Measurements from ENCODE around the gene AKT2. TPM values are rescaled to one million over a fixed set of nuclear protein-coding genes. Genes with fewer than 3 reads are reported as not detected.
"Not testable (repeated sequence)": the region's sequence is repeated elsewhere in the genome, so short reads cannot be mapped to it uniquely, and the experiment has no call there.

The AKT2 gene
- total and polyA plus RNA-seq, 9 donors = 120 to 223 (median 175) TPM

DNA sequence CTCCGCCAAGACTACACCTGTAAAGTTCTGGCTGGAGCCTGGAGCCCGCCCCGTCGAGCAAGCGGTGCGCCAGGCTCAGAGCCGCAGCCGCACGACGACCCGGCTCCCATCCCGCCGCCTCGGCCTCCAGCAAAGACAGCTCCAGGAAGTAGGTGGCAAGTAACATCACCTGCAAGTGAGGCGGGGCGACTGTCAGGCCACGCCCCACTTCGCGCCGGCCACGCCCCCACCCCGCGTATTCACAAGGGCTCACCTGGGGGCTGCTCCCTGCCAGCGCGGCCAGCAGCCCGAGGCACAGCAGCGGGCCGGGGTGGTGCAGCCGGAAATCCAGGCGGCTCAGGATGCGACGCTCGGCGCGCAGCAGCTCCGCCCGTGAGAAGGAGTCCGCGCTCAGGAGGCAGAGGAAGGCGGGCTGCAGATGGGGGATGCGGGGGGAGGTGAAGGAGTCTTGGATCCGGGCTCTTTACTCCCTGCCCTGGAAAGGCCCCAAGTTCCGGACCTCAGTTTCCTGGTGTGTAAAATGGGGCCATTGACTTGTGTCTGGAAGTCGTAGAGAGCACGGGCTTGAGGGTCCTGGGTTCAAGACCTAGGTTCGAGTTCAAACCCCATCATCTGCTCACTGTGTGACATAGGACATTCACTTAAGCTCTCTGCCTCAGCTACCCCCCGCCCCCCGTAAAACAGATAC, 61.9 kb downstream of the AKT2 start:
- Histone ChIP-seq H3K36me3 (ENCODE audit: control insufficient read depth, insufficient read depth, low read length) (no peaks in the 10 kb centered on the region), H3K27me3 (ENCODE audit: control insufficient read depth, insufficient read depth, low read length) (peaks cover 73% of the 10 kb centered on the region), H3K4me1 (ENCODE audit: control insufficient read depth, insufficient read depth, low read length) (peaks cover 15% of the 10 kb centered on the region), H3K9me3 (replicated peaks; ENCODE audit: control insufficient read depth, low read depth, low read length) (no peaks in the 10 kb centered on the region), H3K27ac (ENCODE audit: low read length) (no peak overlapping the region), H3K4me3 (ENCODE audit: low read length) (no peak overlapping the region)
- no peak for DNase-seq
- 15% methylated on average over 42 of the region's 48 CpGs for WGBS (ENCODE audit: insufficient coverage)

DNA sequence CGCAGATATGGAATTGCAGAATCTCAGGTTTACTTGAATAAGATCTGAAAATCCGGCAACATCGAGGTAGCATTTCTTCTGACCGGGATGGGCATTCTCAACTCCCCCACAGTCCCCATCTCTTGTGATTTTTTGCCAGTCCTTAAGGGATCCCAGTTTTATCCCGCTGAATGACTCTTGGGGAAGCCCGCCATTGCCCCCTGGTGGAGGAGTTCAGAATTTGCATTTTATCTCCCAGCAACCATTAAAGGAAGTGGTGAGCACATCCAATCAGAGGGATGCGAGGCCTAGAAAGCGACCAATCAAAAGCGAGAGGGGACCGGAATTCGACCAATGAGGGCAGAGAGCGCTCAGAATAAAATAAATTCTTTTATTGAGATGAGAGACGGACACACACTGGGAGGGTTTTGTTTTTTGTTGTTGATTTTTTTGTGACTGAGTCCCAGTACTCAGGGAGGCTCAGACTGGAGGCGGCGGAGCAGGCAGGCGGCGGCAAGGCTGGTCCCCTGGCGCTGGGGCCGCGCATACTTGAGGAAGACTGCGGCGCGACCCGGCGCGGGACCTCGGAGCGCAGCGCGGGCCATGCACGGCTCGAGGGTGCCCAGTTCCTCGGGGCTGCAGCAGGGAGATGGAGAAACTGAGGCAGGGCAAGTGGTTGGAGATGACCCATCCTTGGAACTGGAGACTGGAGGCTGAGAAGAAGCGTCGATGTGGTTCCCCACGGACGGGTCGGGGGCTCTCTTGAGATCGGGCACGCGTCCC, 63.1 kb downstream of the AKT2 start:
- DNase-seq = peak; percentile 93
- Histone ChIP-seq H3K27ac (ENCODE audit: low read length) (no peak overlapping the region), H3K4me1 (ENCODE audit: control insufficient read depth, insufficient read depth, low read length) (peaks cover 15% of the 10 kb centered on the region), H3K27me3 (ENCODE audit: control insufficient read depth, insufficient read depth, low read length) (peaks cover 74% of the 10 kb centered on the region), H3K4me3 (ENCODE audit: low read length) (no peak overlapping the region), H3K36me3 (ENCODE audit: control insufficient read depth, insufficient read depth, low read length) (no peaks in the 10 kb centered on the region), H3K9me3 (replicated peaks; ENCODE audit: control insufficient read depth, low read depth, low read length) (no peaks in the 10 kb centered on the region)
- 55% methylated on average over 35 of the region's 41 CpGs for WGBS (ENCODE audit: insufficient coverage)

DNA sequence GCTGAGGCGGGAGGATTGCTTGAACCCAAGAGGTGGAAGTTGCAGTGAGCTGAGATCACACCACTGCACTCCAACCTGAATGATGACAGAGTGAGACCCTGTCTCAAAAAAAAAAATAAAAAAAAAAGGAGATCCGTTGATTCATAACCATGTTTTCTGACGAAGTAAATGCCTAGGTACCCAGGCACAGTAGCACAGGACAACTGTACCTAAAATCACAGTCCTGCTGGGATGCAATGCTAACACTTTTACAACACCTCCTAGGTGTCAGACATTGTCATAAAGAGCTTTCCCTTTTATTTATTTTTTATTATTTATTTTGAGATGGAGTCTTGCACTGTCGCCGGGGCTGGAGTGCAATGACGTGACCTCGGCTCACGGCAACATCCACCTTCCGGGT, 64.5 kb downstream of the AKT2 start:
- H3K27me3 ChIP-seq (ENCODE audit: control insufficient read depth, insufficient read depth, low read length) = peaks cover 74% of the 10 kb centered on the region
- no peak overlapping the region for H3K4me3 ChIP-seq (ENCODE audit: low read length)
- no peak for DNase-seq
- 100% methylated on average over 1 of the region's 9 CpGs for WGBS (ENCODE audit: insufficient coverage)
- peaks cover 4% of the 10 kb centered on the region for H3K4me1 ChIP-seq (ENCODE audit: control insufficient read depth, insufficient read depth, low read length)
- no peaks in the 10 kb centered on the region for H3K36me3 ChIP-seq (ENCODE audit: control insufficient read depth, insufficient read depth, low read length)
- no peaks in the 10 kb centered on the region for H3K9me3 ChIP-seq (replicated peaks; ENCODE audit: control insufficient read depth, low read depth, low read length)
- no peak overlapping the region for H3K27ac ChIP-seq (ENCODE audit: low read length)

DNA sequence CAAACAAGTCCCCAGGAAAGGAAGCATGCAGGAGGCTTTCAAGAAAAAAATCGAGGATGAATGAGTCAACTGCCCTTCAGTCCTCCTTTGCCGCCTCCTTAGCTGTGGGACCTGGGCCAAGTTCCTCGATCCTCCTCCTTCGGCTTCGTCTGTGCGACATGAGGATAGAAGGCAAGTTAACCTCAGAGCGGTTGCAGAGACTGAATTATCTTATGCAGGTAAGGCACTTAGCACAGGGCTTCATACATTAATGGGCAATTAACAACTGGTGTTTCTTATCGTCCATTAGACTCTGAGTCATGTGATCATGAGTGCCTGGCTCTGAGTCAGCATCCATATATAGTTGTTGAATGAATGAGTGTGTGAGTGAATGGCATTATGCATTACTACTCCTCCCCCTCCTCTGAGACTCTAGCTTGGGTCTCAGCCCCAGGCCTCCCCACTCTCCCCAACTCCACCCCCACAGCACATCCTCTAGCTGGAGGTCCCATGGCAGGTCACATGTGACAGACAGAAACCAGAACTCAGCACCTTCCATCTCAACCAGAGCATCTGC, 65.3 kb downstream of the AKT2 start:
- 13% methylated on average over 3 of the region's 8 CpGs for WGBS (ENCODE audit: insufficient coverage)
- H3K4me1 ChIP-seq (ENCODE audit: control insufficient read depth, insufficient read depth, low read length) = no peaks in the 10 kb centered on the region
- peaks cover 71% of the 10 kb centered on the region for H3K27me3 ChIP-seq (ENCODE audit: control insufficient read depth, insufficient read depth, low read length)
- DNase-seq = no peak
- no peak overlapping the region for H3K27ac ChIP-seq (ENCODE audit: low read length)
- no peaks in the 10 kb centered on the region for H3K36me3 ChIP-seq (ENCODE audit: control insufficient read depth, insufficient read depth, low read length)
- no peak overlapping the region for H3K4me3 ChIP-seq (ENCODE audit: low read length)
- H3K9me3 ChIP-seq (replicated peaks; ENCODE audit: control insufficient read depth, low read depth, low read length) = no peaks in the 10 kb centered on the region

DNA sequence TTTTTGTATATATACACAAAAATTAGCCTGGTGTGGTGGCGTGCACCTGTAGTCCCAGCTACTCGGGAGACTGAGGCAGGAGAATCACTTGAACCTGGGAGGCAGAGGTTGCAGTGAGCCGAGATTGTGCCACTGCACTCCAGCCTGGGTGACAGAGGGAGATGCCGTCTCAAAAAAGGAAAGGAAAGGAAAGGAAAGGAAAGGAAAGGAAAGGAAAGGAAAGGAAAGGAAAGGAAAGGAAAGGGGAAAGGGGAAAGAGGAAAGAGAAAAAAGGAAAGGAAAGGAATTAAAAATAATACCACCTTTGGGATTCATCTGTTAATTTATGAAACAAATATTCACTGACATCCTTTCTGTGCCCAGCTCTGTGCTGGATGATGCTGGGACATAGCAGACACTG, 66.1 kb downstream of the AKT2 start:
- not testable (repeated sequence) for DNase-seq; H3K4me1 ChIP-seq (ENCODE audit: control insufficient read depth, insufficient read depth, low read length); H3K9me3 ChIP-seq (replicated peaks; ENCODE audit: control insufficient read depth, low read depth, low read length); H3K27ac ChIP-seq (ENCODE audit: low read length); H3K4me3 ChIP-seq (ENCODE audit: low read length); H3K36me3 ChIP-seq (ENCODE audit: control insufficient read depth, insufficient read depth, low read length)
- 85% methylated on average over 2 of the region's 4 CpGs for WGBS (ENCODE audit: insufficient coverage)
- peaks cover 64% of the 10 kb centered on the region for H3K27me3 ChIP-seq (ENCODE audit: control insufficient read depth, insufficient read depth, low read length)

DNA sequence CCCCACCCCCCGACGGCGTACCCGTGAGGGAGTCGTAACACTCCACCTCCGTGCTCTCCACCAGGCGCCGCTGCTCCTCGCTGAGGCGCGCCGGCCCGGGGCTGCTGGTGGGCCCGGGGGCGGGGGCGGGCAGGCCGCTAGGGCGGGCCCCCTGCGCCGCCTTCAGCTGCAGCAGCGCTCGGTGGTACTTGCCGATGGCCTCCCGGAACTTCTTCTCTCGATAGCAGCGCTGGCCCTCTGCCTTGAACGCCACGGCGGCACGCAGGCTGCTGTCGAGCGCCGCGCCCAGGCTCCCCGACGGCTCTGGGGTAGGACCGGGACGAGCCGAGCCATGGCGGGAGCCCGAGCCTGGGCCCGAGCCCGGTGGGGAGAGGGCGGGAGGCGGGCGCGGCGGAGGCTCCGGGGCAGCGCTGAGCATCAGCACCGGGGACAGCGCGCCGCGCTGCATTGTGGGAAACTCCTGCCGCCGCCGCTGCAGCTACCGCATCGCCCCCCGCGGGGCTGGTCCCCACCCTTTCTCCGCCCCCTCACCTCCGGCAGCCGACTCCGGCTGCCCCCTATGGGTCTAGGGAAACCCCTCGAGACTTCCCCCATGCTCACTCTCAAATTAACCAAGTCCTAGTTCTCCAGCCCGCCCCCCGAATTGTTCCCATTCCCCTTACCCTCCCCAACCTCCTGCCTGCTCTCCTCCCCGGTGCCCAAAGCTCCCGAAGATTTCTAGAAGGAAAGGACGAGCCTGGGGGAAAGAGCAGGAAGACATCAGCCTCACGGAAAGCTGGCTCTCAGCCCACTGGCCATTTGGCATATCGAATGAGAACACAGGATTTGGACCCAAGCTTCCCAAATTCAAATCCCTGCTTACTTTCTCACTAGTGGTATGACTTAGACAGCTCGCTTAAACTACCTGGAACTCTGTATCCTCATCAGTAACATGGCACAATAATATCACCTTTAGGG, 66.9 kb downstream of the AKT2 start, which contains the start of gene TTC9B:
Gene TTC9B (minus strand): TSS at position 451 of the 957 bp plus-strand sequence. CDS start 3 bp downstream, at position 448.
- WGBS (ENCODE audit: insufficient coverage) = 2% methylated on average over 65 of the region's 75 CpGs
- peak; percentile 39 for DNase-seq
- H3K27ac ChIP-seq (ENCODE audit: low read length) = no peak within 1 kb of the TSS
- no peaks in the 10 kb centered on the region for H3K9me3 ChIP-seq (replicated peaks; ENCODE audit: control insufficient read depth, low read depth, low read length)
- no peaks in the 10 kb centered on the region for H3K36me3 ChIP-seq (ENCODE audit: control insufficient read depth, insufficient read depth, low read length)
- no peaks in the 10 kb centered on the region for H3K4me1 ChIP-seq (ENCODE audit: control insufficient read depth, insufficient read depth, low read length)
- no peak within 1 kb of the TSS for H3K4me3 ChIP-seq (ENCODE audit: low read length)
- H3K27me3 ChIP-seq (ENCODE audit: control insufficient read depth, insufficient read depth, low read length) = peaks cover 56% of the 10 kb centered on the region

DNA sequence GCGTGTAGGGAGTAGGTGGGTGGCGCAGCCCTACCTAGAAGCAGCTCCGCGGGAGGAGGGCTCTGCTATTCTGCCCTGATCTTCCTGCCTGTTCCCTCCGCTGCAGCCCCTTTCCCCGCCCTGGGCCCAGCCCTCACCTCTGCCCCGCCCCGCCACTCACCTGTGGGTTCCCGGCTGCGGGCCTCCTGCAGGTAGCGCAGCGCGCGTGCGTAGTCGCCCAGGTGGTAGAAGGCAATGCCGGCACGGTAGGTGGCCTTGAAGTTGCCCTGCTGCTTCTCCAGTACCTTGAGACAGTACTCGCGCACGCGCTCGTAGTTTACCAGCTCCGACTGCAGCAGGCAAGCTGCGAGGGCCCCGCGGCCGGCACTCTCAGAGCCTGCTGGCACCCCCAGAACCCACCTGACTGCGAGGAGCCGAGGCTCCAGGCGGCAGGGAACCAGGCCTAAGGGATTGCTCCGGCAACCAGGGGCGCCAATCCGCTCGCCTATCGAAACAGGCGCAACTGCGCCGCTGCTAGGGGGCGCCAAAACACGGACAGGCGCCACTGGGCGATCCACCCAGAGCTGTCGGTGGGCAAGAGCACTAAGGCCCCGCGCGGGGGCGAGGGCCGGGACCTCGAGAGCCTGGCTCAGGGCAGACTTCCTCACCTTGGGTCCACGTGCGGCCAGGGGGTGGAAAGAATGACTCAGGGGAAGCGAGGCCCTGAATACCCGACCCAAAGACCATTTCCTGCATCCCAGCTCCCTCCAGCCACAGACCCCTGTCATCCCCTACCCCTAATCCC, 67.9 kb downstream of the AKT2 start:
- Histone ChIP-seq H3K27me3 (ENCODE audit: control insufficient read depth, insufficient read depth, low read length) (peaks cover 49% of the 10 kb centered on the region), H3K36me3 (ENCODE audit: control insufficient read depth, insufficient read depth, low read length) (peaks cover 1% of the 10 kb centered on the region), H3K4me1 (ENCODE audit: control insufficient read depth, insufficient read depth, low read length) (no peaks in the 10 kb centered on the region), H3K27ac (ENCODE audit: low read length) (no peak overlapping the region), H3K9me3 (replicated peaks; ENCODE audit: control insufficient read depth, low read depth, low read length) (no peaks in the 10 kb centered on the region), H3K4me3 (ENCODE audit: low read length) (no peak overlapping the region)
- DNase-seq = no peak
- 6% methylated on average over 46 of the region's 54 CpGs for WGBS (ENCODE audit: insufficient coverage)

DNA sequence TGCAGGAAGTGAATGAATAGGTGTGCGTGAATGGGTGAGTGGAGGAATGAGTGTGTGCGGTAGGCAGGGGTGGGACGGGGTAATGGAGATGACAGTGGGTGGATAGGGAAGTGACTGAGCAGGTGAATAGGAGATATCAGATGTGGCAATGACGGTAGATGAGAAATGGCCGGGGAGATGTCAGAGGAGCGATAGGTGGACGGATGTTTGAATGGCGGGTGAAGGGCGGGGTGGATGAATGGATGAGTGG, 68.4 kb downstream of the AKT2 start:
- peaks cover 49% of the 10 kb centered on the region for H3K27me3 ChIP-seq (ENCODE audit: control insufficient read depth, insufficient read depth, low read length)
- H3K4me1 ChIP-seq (ENCODE audit: control insufficient read depth, insufficient read depth, low read length) = no peaks in the 10 kb centered on the region
- no peaks in the 10 kb centered on the region for H3K9me3 ChIP-seq (replicated peaks; ENCODE audit: control insufficient read depth, low read depth, low read length)
- no peak for DNase-seq
- no peak overlapping the region for H3K4me3 ChIP-seq (ENCODE audit: low read length)
- H3K27ac ChIP-seq (ENCODE audit: low read length) = no peak overlapping the region
- 29% methylated on average over 9 of the region's 9 CpGs for WGBS (ENCODE audit: insufficient coverage)
- H3K36me3 ChIP-seq (ENCODE audit: control insufficient read depth, insufficient read depth, low read length) = peaks cover 4% of the 10 kb centered on the region

DNA sequence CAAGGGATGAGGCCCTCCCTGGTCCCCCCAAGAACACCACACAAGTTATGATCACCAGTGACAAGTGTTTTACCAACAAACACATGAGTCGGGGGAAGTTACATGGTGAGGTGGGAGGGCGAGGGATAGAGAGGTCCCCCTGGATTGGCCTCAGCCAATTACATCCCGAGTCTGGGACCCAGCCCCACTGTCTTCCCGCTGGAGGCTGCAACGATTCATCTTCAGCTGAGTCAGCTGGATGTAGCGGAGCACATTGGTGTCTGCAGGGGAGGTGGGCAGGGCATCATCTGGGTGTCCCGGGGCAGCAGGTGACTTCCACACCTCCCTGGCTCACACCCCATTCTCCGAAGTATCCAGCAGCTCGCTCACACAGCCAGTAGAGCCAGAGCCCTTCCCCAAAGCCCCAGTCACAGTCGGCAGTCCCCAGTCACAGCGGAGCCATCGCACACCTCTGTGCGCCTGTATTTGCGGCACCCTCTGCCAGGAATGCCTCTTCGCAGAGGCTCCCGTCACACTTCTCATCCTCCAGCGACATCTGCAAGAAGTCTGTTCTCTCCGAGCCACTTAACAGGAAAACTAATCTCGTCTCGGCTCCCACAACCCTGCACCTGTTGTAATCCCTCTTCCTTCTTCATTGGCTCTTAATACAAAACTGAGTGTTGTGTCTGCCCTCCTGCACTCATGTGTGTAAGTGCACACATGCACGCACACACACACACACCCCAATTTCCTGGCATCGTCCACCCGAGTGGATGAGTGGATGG, 69.0 kb downstream of the AKT2 start:
- Histone ChIP-seq H3K36me3 (ENCODE audit: control insufficient read depth, insufficient read depth, low read length) (peaks cover 4% of the 10 kb centered on the region), H3K9me3 (replicated peaks; ENCODE audit: control insufficient read depth, low read depth, low read length) (no peaks in the 10 kb centered on the region), H3K4me1 (ENCODE audit: control insufficient read depth, insufficient read depth, low read length) (no peaks in the 10 kb centered on the region), H3K27ac (ENCODE audit: low read length) (no peak overlapping the region), H3K27me3 (ENCODE audit: control insufficient read depth, insufficient read depth, low read length) (peaks cover 47% of the 10 kb centered on the region), H3K4me3 (ENCODE audit: low read length) (no peak overlapping the region)
- WGBS (ENCODE audit: insufficient coverage) = 34% methylated on average over 18 of the region's 23 CpGs
- DNase-seq = no peak
